Endothelial cell of umbilical vein (primary cell): Measurements from ENCODE around the gene ADORA2A. TPM values are rescaled to one million over a fixed set of nuclear protein-coding genes. Genes with fewer than 3 reads are reported as not detected.

ENCODE experiments used
- BruUV-seq: library from RNA; stranded (reverse); fragments of 400-500 nt; replicated peaks from 2 replicates; lab custom pipeline; 2021; lab: Mats Ljungman, UMichigan
- CTCF ChIA-PET: fragments of 300-600, 350-600 bp; sonication (Branson Sonifier 250); formaldehyde crosslinking; loops from one replicate; lab custom pipeline; 2021; ENCODE audit warnings: antibody characterized with exemption, inconsistent platforms; lab: Charles Lee
- POLR2A ChIA-PET: fragments of 300-600, 350-600 bp; sonication (Branson Sonifier 250); formaldehyde crosslinking; loops from one replicate; lab custom pipeline; 2021; ENCODE audit warnings: antibody characterized with exemption, inconsistent platforms; lab: Charles Lee
- DNase-seq: peaks from one replicate; pipeline ENCODE4 v3.0.0-alpha.2; 2011; ENCODE audit warnings: low read depth, low spot score
- FAIRE-seq: peaks from 2 replicates; lab custom pipeline; 2011; peaks lifted over from hg19 to GRCh38; lab: Jason Lieb, UNC
- H2AFZ ChIP-seq: 2 replicates; pipeline ENCODE4 v1.6.0; 2012; ENCODE audit warnings: low read depth, low read length, control low read depth, inconsistent platforms
- H3K27ac ChIP-seq: 2 replicates; pipeline ENCODE4 v1.5.1; 2011; ENCODE audit warnings: low read depth, mild to moderate bottlenecking, control low read depth, low read length, moderate library complexity; ENCODE audit not compliant: insufficient read depth
- H3K27me3 ChIP-seq, 2 experiments: 2 replicates each; pipeline versions ENCODE4 v1.6.0 to v1.6.1; 2011; ENCODE audit warnings: low read length in 2 of 2, mixed read lengths in 1 of 2; ENCODE audit not compliant: control insufficient read depth in 2 of 2, insufficient read depth in 2 of 2
- H3K36me3 ChIP-seq, 2 experiments: 2 replicates in 1 of 2; 3 replicates in 1 of 2; pipeline ENCODE4 v1.5.1; 2011; ENCODE audit warnings: low read length in 2 of 2, mild to moderate bottlenecking in 1 of 2, moderate library complexity in 1 of 2; ENCODE audit not compliant: control insufficient read depth in 2 of 2, insufficient read depth in 2 of 2; ENCODE audit errors: extremely low read depth in 1 of 2
- H3K4me1 ChIP-seq: 3 replicates; pipeline ENCODE4 v1.5.1; 2011; ENCODE audit warnings: mild to moderate bottlenecking, low read length; ENCODE audit not compliant: control insufficient read depth, insufficient read depth; ENCODE audit errors: extremely low read depth
- H3K4me2 ChIP-seq: 2 replicates; pipeline ENCODE4 v1.6.1; 2011; ENCODE audit warnings: low read length, control low read depth, mixed read lengths; ENCODE audit not compliant: insufficient read depth
- H3K4me3 ChIP-seq, 3 experiments: fragments of 200-600 bp in 1 of 3; sonication (generic), shearing (Covaris generic) in 1 of 3; replicated peaks in 1 of 3; 2 replicates each; pipeline ENCODE4 v1.5.1; 2011 to 2016; ENCODE audit warnings: control low read depth in 3 of 3, low read length in 3 of 3, mild to moderate bottlenecking in 2 of 3, inconsistent platforms in 1 of 3, low read depth in 1 of 3, moderate library complexity in 1 of 3; ENCODE audit not compliant: insufficient read depth in 1 of 3
- H3K79me2 ChIP-seq: 2 replicates; pipeline ENCODE4 v1.6.0; 2012; ENCODE audit warnings: low read length, inconsistent platforms; ENCODE audit not compliant: control insufficient read depth, insufficient read depth
- H3K9ac ChIP-seq: replicated peaks from 2 replicates; pipeline ENCODE3; 2011; ENCODE audit warnings: low read length, control low read depth; ENCODE audit not compliant: insufficient read depth; ENCODE audit errors: extremely low read depth
- H3K9me1 ChIP-seq: replicated peaks from 3 replicates; pipeline ENCODE4 v1.6.0; 2011; ENCODE audit warnings: mild to moderate bottlenecking, low read length; ENCODE audit not compliant: control insufficient read depth, insufficient read depth; ENCODE audit errors: extremely low read depth
- H3K9me3 ChIP-seq: replicated peaks from 2 replicates; pipeline ENCODE4 v1.5.1; 2012; ENCODE audit warnings: low read length, inconsistent platforms; ENCODE audit not compliant: control insufficient read depth, insufficient read depth
- H4K20me1 ChIP-seq: replicated peaks from 2 replicates; pipeline ENCODE3; 2011; ENCODE audit warnings: mild to moderate bottlenecking, low read length; ENCODE audit not compliant: control insufficient read depth, insufficient read depth; ENCODE audit errors: extremely low read depth
- EZH2 ChIP-seq: IDR thresholded peaks from 2 replicates; pipeline ENCODE4 v1.6.1; 2012; ENCODE audit warnings: borderline replicate concordance, low read depth, mild to moderate bottlenecking, moderate library complexity, low read length, inconsistent platforms; ENCODE audit not compliant: severe bottlenecking
- FOS ChIP-seq: IDR thresholded peaks from 2 replicates; pipeline ENCODE4 v1.6.1; 2011; ENCODE audit warnings: mild to moderate bottlenecking, low read length, moderate library complexity, borderline replicate concordance; ENCODE audit not compliant: insufficient read depth
- GATA2 ChIP-seq: IDR thresholded peaks from 2 replicates; pipeline ENCODE4 v1.7.0; 2011; ENCODE audit warnings: low read depth, mild to moderate bottlenecking, moderate library complexity, mixed read lengths, low read length; ENCODE audit not compliant: insufficient read length, insufficient read depth
- JUN ChIP-seq: IDR thresholded peaks from 2 replicates; pipeline ENCODE4 v1.6.1; 2011; ENCODE audit warnings: borderline replicate concordance, low read depth; ENCODE audit not compliant: insufficient read length, insufficient read depth
- MAX ChIP-seq: IDR thresholded peaks from 2 replicates; pipeline ENCODE4 v1.6.1; 2011; ENCODE audit not compliant: insufficient read depth, insufficient read length
- MYC ChIP-seq: IDR thresholded peaks from one replicate; pipeline ENCODE4 v1.6.1; 2011; ENCODE audit warnings: mild to moderate bottlenecking, low read depth, low read length
- POLR2A ChIP-seq: IDR thresholded peaks from 2 replicates; pipeline ENCODE4 v1.6.1; 2012; ENCODE audit warnings: low read depth, mild to moderate bottlenecking, control low read depth, low read length
- POLR2AphosphoS5 ChIP-seq: IDR thresholded peaks from 2 replicates; pipeline ENCODE4 v1.6.1; 2012; ENCODE audit warnings: low read depth, mild to moderate bottlenecking, control low read depth, low read length, moderate library complexity; ENCODE audit not compliant: insufficient read depth
- dilution Hi-C: fragments of 300-500 bp; cut with MboI; formaldehyde crosslinking; loops from one replicate; pipeline ENCODE4 v1.15.0; 2019; ENCODE audit warnings: low sequenced_read_pairs; ENCODE audit not compliant: extremely low pct_ligation_motif_present
- intact Hi-C: fragments of 100-400 bp; cut with micrococcal nuclease; formaldehyde crosslinking; loops from one replicate; pipeline ENCODE4 v1.10.0; 2022
- polyA plus RNA-seq, 4 experiments: library from polyadenylated mRNA; depleted of rRNA in 3 of 4; stranded (reverse) in 3 of 4; unstranded in 1 of 4; fragments of >200 nt; gene quantifications; 2 replicates each; pipeline versions ENCODE4 v1.2.1 to v1.2.3, GENCODE V29; 2011 to 2012; ENCODE audit warnings: missing spikeins in 1 of 4
- total RNA-seq: library from RNA; stranded (reverse); gene quantifications from 2 replicates; pipeline ENCODE4 v1.2.3, GENCODE V29; 2021
- TF ChIP-seq, protein P1 (sequence below), 2 donors: IDR thresholded peaks; 1 replicate in 1 of 2; 2 replicates in 1 of 2; pipeline ENCODE4 v1.5.1; 2011; ENCODE audit warnings: low read length in 2 of 2, mild to moderate bottlenecking in 2 of 2, moderate library complexity in 2 of 2, control low read depth in 1 of 2, inconsistent platforms in 1 of 2, low read depth in 1 of 2; ENCODE audit not compliant: insufficient read depth in 1 of 2; ENCODE audit errors: extremely low read depth in 1 of 2

The ADORA2A gene
- total and polyA plus RNA-seq, 2 donors (not counting 3 experiments of a cell fraction or from before 2014, with no cell fraction given) = 20.0 to 33.1 TPM

GRCh38 chr22:24391836-24392217, 35.6 kb upstream of the ADORA2A start:
- Histone ChIP-seq H3K9ac (no peak overlapping the region), H3K79me2 (peaks cover 17% of the 10 kb centered on the region), H3K4me3 (no peak overlapping the region), H3K4me1 (peaks cover 39% of the 10 kb centered on the region), H3K4me2 (peak overlapping the region; percentile 36), H2AFZ (no peak overlapping the region), H3K9me1 (no peaks in the 10 kb centered on the region), H4K20me1 (no peaks in the 10 kb centered on the region), H3K9me3 (no peaks in the 10 kb centered on the region), H3K27ac (peak overlapping the region; percentile 14), H3K27me3 (no peaks in the 10 kb centered on the region), H3K36me3 (peaks cover 0 to 1% of the 10 kb centered on the region in 2 experiments)
- ChIA-PET CTCF (interaction anchor here (1.1 to 2.6 kb wide), 4 partner anchors 11 to 32 kb away, joined by 3 to 12 read pairs (median 8); no protein-coding TSS in a partner anchor), POLR2A (interaction anchor here (1.4 kb wide), 1 partner anchor 11 kb away, joined by 4 read pairs; no protein-coding TSS in a partner anchor)
- intact Hi-C loops = no loop called here
- BruUV-seq = no TSS peak
- DNase-seq (peak; percentile 60), FAIRE-seq (peak; percentile 93)
- TF ChIP-seq GATA2 (peak; percentile 44), EZH2 (no peak), POLR2A (no peak), MAX (no peak), FOS (peak; percentile 6), POLR2AphosphoS5 (no peak), MYC (no peak)
- dilution Hi-C loops = no loop called here

DNA sequence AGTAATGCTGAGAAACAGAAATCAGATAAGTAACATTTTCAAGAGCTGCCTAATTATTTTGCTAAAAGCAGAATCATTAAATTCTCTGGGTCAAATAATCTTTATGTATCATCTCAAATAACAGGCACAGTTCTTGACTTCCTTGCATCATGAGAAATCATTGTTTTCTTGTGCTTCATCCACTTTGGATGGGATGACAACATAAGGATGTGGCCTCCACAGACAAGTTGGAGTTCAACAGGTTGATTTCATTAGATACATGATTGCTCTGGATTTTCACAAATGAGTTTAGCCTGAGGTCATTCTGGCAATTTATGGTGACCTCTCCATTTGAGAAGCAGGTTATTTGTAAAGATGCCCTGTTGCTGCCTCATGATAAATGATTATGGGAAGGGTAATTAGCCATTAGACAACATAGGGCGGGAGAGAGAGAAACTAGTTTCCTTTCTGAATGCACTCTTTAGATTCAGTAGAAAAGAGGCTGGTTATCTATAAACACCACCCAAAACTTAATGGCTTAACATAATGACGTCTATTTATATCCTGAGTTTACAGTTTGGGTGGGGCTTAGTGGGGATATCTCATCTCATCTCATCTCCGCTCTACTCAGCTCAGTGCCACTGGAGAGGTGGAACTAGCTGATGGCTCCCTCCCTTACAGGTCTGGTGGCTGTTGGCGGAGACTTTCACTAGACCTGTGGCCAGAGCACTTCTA, 35.0 kb upstream of the ADORA2A start:
- Histone ChIP-seq H3K27me3 (no peaks in the 10 kb centered on the region), H3K27ac (peak overlapping the region; percentile 14), H3K9ac (no peak overlapping the region), H3K79me2 (peaks cover 17% of the 10 kb centered on the region), H3K4me1 (peaks cover 44% of the 10 kb centered on the region), H3K36me3 (peaks cover 0 to 1% of the 10 kb centered on the region in 2 experiments), H2AFZ (no peak overlapping the region), H4K20me1 (no peaks in the 10 kb centered on the region), H3K9me3 (no peaks in the 10 kb centered on the region), H3K9me1 (no peaks in the 10 kb centered on the region), H3K4me2 (peak overlapping the region; percentile 36), H3K4me3 (no peak overlapping the region)
- POLR2A ChIA-PET = no interaction called here
- CTCF ChIA-PET = interaction anchor here (1.1 to 2.6 kb wide), 4 partner anchors 11 to 32 kb away, joined by 3 to 12 read pairs (median 8); no protein-coding TSS in a partner anchor
- intact Hi-C loops (no loop called here), dilution Hi-C loops (no loop called here)
- DNase-seq (no peak), FAIRE-seq (no peak)
- no TSS peak for BruUV-seq
- TF ChIP-seq EZH2 (no peak), MYC (no peak), POLR2A (no peak), FOS (no peak), MAX (no peak), POLR2AphosphoS5 (no peak), GATA2 (no peak), JUN (no peak)
- TF ChIP-seq, protein P1, sequence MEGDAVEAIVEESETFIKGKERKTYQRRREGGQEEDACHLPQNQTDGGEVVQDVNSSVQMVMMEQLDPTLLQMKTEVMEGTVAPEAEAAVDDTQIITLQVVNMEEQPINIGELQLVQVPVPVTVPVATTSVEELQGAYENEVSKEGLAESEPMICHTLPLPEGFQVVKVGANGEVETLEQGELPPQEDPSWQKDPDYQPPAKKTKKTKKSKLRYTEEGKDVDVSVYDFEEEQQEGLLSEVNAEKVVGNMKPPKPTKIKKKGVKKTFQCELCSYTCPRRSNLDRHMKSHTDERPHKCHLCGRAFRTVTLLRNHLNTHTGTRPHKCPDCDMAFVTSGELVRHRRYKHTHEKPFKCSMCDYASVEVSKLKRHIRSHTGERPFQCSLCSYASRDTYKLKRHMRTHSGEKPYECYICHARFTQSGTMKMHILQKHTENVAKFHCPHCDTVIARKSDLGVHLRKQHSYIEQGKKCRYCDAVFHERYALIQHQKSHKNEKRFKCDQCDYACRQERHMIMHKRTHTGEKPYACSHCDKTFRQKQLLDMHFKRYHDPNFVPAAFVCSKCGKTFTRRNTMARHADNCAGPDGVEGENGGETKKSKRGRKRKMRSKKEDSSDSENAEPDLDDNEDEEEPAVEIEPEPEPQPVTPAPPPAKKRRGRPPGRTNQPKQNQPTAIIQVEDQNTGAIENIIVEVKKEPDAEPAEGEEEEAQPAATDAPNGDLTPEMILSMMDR (IDR thresholded peaks at IDR 0.05; ENCODE audit: extremely low read depth in 1 of 2, insufficient read depth in 1 of 2, low read depth in 1 of 2, low read length in 2 of 2) = no peak
